ENCODE measurements around the gene DNAJB12. TPM values are rescaled to one million over a fixed set of nuclear protein-coding genes. Genes with fewer than 3 reads are reported as not detected.
"Not testable (repeated sequence)": the region's sequence is repeated elsewhere in the genome, so short reads cannot be mapped to it uniquely, and the experiment has no call there.

Gene DNAJB12
- total and polyA plus RNA-seq, 9 donors, result 27.5 to 46.4 (median 32.0) TPM

DNA sequence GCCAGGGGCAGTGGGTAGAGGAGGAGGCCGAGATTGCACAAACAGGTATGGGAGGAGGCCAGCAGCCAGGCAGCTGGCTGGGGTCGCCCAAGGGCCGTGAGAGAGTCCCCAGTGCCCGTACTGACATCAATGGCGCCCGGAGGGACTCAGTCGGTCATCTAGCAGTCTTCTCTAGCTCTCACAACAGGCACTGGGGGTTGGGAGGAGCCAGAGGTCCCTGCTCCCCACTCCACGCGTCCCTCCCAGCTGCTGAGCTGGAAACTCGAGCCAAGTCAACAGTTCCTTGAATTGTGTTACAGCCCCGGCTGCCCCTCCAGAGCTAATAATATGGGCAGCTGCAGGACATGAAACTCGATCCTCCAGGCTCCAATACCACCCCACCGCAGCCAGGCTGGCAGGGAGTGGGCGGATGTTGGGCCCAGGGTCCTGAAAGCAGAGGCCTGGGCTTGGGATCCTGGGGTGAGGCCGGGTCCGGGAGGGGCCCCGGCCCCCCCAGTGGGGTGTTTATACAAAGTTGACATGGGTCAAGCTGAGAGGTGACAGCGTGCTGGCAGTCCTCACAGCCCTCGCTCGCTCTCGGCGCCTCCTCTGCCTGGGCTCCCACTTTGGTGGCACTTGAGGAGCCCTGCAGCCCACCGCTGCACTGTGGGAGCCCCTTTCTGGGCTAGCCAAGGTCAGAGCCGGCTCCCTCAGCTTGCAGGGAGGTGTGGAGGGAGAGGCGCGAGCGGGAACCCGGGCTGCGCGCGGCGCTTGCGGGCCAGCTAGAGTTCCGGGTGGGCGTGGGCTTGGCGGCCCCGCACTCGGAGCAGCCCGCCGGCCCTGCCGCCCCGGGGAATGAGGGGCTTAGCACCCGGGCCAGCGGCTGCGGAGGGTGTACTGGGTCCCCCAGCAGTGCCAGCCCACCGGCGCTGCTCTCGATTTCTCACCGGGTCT lies 29.2 kb downstream of the DNAJB12 start:
- not testable (repeated sequence) for H3K4me3 ChIP-seq, H3K9me3 ChIP-seq, H3K36me3 ChIP-seq, H3K27me3 ChIP-seq
- peaks cover 20% of the 10 kb centered on the region for H3K4me1 ChIP-seq (ENCODE audit: insufficient read depth)
- peak overlapping the region; percentile 57 to 64 for H3K27ac ChIP-seq
- 49 to 68% (median 54%) methylated on average over 48 to 49 of the region's 49 CpGs for WGBS, 3 donors
- intact Hi-C loops (cut with DNase I), result loop anchor here in 3 of 4 donors (5.0 to 10.0 kb wide), 5 partner anchors 51 to 361 kb away; partner anchors contain the start of genes ANAPC16 (in 1 of the 3), ASCC1 (in 1 of the 3), CHST3 (in 1 of the 3) and DDIT4 (in 1 of the 3)
- peak; percentile 79 to 83 (median 81) for DNase-seq

DNA sequence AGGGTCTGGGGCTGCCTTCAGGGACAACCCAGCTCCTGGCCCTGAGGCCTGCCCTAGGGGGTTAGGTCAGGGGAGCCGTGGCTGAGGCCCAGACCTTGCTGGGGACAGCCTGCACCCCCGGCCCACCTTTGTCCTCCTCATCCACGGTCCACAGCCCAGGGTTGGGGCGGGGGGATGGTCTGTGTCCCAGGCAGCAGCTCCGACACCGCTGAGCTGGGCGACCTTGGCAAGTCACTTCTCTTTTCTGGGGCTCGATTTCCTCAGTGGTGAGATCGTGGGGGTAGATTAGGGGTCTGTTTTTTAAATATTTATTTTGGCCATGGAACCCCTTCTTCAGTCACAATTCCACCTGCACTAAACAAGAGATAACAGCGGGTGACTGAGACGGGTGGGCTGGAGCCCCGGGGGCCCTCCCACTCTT lies 30.9 kb downstream of the DNAJB12 start:
- H3K4me1 ChIP-seq (ENCODE audit: insufficient read depth), result peaks cover 28% of the 10 kb centered on the region
- intact Hi-C loops (cut with DNase I), result loop anchor here in 2 of 4 donors (10.0 kb wide), 3 partner anchors 49 to 359 kb away; partner anchors contain the start of genes CHST3 (in 1 of the 2) and DDIT4 (in 1 of the 2)
- H3K4me3 ChIP-seq, result no peak overlapping the region
- TF ChIP-seq POLR2A (IDR thresholded peaks at IDR 0.05) (no peak), EP300 (IDR thresholded peaks at IDR 0.05) (no peak)
- TF ChIP-seq, protein P1, sequence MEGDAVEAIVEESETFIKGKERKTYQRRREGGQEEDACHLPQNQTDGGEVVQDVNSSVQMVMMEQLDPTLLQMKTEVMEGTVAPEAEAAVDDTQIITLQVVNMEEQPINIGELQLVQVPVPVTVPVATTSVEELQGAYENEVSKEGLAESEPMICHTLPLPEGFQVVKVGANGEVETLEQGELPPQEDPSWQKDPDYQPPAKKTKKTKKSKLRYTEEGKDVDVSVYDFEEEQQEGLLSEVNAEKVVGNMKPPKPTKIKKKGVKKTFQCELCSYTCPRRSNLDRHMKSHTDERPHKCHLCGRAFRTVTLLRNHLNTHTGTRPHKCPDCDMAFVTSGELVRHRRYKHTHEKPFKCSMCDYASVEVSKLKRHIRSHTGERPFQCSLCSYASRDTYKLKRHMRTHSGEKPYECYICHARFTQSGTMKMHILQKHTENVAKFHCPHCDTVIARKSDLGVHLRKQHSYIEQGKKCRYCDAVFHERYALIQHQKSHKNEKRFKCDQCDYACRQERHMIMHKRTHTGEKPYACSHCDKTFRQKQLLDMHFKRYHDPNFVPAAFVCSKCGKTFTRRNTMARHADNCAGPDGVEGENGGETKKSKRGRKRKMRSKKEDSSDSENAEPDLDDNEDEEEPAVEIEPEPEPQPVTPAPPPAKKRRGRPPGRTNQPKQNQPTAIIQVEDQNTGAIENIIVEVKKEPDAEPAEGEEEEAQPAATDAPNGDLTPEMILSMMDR (IDR thresholded peaks at IDR 0.05), result no peak
- H3K27ac ChIP-seq, result peak overlapping the region in 1 of 2 donors; percentile 35
- H3K36me3 ChIP-seq, result no peaks in the 10 kb centered on the region
- peak in 1 of 5 donors; percentile 52 for DNase-seq
- H3K9me3 ChIP-seq, result no peaks in the 10 kb centered on the region
- H3K27me3 ChIP-seq, result no peaks in the 10 kb centered on the region
- WGBS, 3 donors, result 81 to 86% (median 83%) methylated on average over 12 of the region's 12 CpGs

DNA sequence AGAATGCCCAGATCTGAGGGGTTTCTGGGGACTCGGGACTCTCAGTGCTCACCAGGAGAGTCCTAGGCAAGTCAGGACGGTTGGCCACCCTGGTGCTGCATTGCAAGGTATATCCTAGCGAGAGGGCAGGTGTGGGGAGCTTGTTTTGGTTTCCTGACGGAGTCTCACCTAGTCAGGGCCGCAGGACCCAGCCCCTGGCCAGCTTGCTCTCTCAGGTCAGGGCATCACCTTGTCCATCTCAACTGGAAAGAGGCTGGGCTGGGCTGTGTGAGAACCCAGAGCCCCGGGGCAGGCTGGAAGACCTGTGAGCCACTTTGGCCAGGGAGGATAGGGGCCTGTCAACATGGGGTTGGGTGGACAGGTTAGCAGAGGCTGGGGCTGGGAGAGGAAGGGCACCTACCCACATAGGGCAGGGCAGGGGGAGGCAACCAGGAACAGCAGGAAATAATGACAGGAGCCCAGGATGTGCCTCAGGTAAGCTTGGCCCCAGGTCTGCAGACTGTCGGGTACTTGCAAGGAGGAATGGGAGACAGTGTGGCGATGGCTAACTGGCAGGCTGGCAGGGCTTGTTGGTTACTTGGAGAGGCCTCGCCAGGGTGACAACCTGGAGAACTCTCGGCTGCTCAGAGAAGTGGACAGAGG lies 31.5 kb downstream of the DNAJB12 start:
- no peaks in the 10 kb centered on the region for H3K36me3 ChIP-seq
- TF ChIP-seq, protein P1 (IDR thresholded peaks at IDR 0.05), result no peak
- no peak for TF ChIP-seq EP300 (IDR thresholded peaks at IDR 0.05)
- no peak for TF ChIP-seq POLR2A (IDR thresholded peaks at IDR 0.05)
- intact Hi-C loops (cut with DNase I), result loop anchor here in 2 of 4 donors (10.0 kb wide), 3 partner anchors 48 to 358 kb away; partner anchors contain the start of genes CHST3 (in 1 of the 2) and DDIT4 (in 1 of the 2)
- no peaks in the 10 kb centered on the region for H3K27me3 ChIP-seq
- WGBS, 3 donors, result 95 to 96% (median 96%) methylated on average over 10 of the region's 10 CpGs
- peaks cover 28% of the 10 kb centered on the region for H3K4me1 ChIP-seq (ENCODE audit: insufficient read depth)
- no peak for DNase-seq
- peak overlapping the region in 1 of 2 donors; percentile 35 for H3K27ac ChIP-seq
- no peak overlapping the region for H3K4me3 ChIP-seq
- H3K9me3 ChIP-seq, result no peaks in the 10 kb centered on the region

DNA sequence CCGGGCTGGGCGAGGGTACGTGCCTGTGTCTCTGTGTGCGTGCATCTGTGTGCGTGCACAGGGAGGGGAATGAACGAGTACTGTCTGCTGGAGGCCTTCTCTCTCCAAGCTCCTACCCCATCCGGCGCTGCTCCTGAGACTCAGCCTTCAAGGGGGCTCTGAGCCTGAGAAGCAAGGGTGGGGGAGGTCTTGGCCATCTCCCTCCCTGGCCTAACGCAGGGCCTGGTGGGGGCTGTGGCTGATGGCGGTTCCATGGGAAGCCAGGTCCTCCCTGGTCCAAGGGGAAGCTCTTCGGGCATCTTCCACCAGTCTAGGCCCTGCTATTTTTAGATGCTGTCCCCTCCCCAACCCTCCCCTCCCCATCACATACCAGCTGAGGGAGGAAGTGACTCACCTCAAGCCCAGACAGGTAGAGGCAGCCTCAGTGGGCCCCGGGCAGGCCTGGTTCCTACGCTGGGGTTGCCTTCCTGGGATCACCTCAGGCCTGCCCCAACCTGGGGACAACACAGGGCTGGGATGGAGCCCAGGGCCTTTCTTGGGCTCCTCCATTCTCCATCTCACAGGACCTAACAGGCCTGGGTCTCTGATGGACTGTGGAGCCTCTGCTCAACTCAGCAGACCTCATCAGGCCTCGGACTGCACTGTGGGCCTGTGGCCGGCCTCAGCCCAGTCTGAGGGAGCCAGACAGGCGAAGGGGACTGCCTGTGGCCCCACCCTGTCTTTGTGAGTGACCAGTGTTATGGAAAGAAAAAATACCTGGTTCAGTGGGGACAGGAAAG lies 32.2 kb downstream of the DNAJB12 start:
- no peak for TF ChIP-seq EP300 (IDR thresholded peaks at IDR 0.05)
- TF ChIP-seq, protein P1 (IDR thresholded peaks at IDR 0.05), result no peak
- TF ChIP-seq POLR2A (IDR thresholded peaks at IDR 0.05), result no peak
- H3K4me3 ChIP-seq, result no peak overlapping the region
- no peaks in the 10 kb centered on the region for H3K27me3 ChIP-seq
- no peaks in the 10 kb centered on the region for H3K9me3 ChIP-seq
- WGBS, 3 donors, result 95% methylated on average over 15 to 16 of the region's 16 CpGs
- H3K27ac ChIP-seq, result peak overlapping the region in 1 of 2 donors; percentile 49
- intact Hi-C loops (cut with DNase I), result loop anchor here in 2 of 4 donors (10.0 kb wide), 3 partner anchors 48 to 358 kb away; partner anchors contain the start of genes CHST3 (in 1 of the 2) and DDIT4 (in 1 of the 2)
- no peak for DNase-seq
- no peaks in the 10 kb centered on the region for H3K36me3 ChIP-seq
- peaks cover 25% of the 10 kb centered on the region for H3K4me1 ChIP-seq (ENCODE audit: insufficient read depth)

All from ovary (tissue), 9 donors.